ENCODE data around the gene SIVA1.
"Not testable (repeated sequence)": the region's sequence is repeated elsewhere in the genome, so short reads cannot be mapped to it uniquely, and the experiment has no call there.

- not testable (repeated sequence) for TF ChIP-seq CTCF (IDR thresholded peaks at IDR 0.05; ENCODE audit: low read length); EZH2 (optimal IDR thresholded peaks at IDR 0.05; ENCODE audit: low read depth, low read length)
Measured at GRCh38 chr14:104750753-104751057, 2.2 kb upstream of the SIVA1 start.
